PC-3 (cell line): ENCODE results near the gene MKRN2. TPM values are rescaled to one million over a fixed set of nuclear protein-coding genes. Genes with fewer than 3 reads are reported as not detected.

Experiments
- ATAC-seq: fragments of 200-7000 bp; cut with Tn5 transposase; 2 replicates; pipeline ENCODE4 v1.9.1; 2020; ENCODE audit warnings: mild to moderate bottlenecking, moderate library complexity
- BruUV-seq: library from RNA; stranded (reverse); fragments of 400-500 nt; replicated peaks from 2 replicates; lab custom pipeline; 2021; lab: Mats Ljungman, UMichigan
- CTCF ChIA-PET: fragments of 300-600 bp; sonication (Branson Sonifier 250); formaldehyde crosslinking; loops from one replicate; lab custom pipeline; 2022; ENCODE audit warnings: antibody characterized with exemption; lab: Charles Lee
- POLR2A ChIA-PET: fragments of 300-600 bp; sonication (Branson Sonifier 250); formaldehyde crosslinking; loops from one replicate; lab custom pipeline; 2022; ENCODE audit warnings: antibody characterized with exemption; ENCODE audit not compliant: unreplicated experiment; lab: Charles Lee
- DNase-seq: peaks from one replicate; pipeline ENCODE4 v3.0.0-alpha.2; 2015
- H2AFZ ChIP-seq: fragments of 300-600 bp; sonication (generic); 2 replicates; pipeline ENCODE4 v1.6.0; 2016; ENCODE audit warnings: antibody characterized with exemption, low read length
- H3F3A ChIP-seq: fragments of 300-600 bp; sonication (generic); one replicate; pipeline ENCODE4 v1.6.0; 2017; ENCODE audit warnings: antibody characterized with exemption, low read length, control low read depth, mild to moderate bottlenecking; ENCODE audit not compliant: unreplicated experiment
- H3K27ac ChIP-seq: fragments of 300-600 bp; sonication (generic); 2 replicates; pipeline ENCODE4 v1.5.1; 2016; ENCODE audit warnings: mild to moderate bottlenecking, low read length
- H3K27me3 ChIP-seq: fragments of 300-600 bp; sonication (generic); 2 replicates; pipeline ENCODE4 v1.6.1; 2016; ENCODE audit warnings: low read length, mixed read lengths
- H3K36me3 ChIP-seq: fragments of 300-600 bp; sonication (generic); 2 replicates; pipeline ENCODE4 v1.6.1; 2016; ENCODE audit warnings: low read depth, mixed run types, low read length, mixed read lengths
- H3K4me1 ChIP-seq: fragments of 300-600 bp; sonication (generic); 2 replicates; pipeline ENCODE4 v1.5.1; 2016; ENCODE audit warnings: low read length; ENCODE audit not compliant: insufficient read depth
- H3K4me2 ChIP-seq: fragments of 300-600 bp; sonication (generic); 2 replicates; pipeline ENCODE4 v1.6.0; 2016; ENCODE audit warnings: low read length
- H3K4me3 ChIP-seq: fragments of 300-600 bp; sonication (generic); 2 replicates; pipeline ENCODE4 v1.5.1; 2016; ENCODE audit warnings: mild to moderate bottlenecking, low read length, mixed read lengths
- H3K79me2 ChIP-seq: fragments of 300-600 bp; sonication (generic); 2 replicates; pipeline ENCODE4 v1.6.1; 2017; ENCODE audit warnings: low read length, mixed read lengths
- H3K9ac ChIP-seq: fragments of 300-600 bp; sonication (generic); 2 replicates; pipeline ENCODE4 v1.6.0; 2016; ENCODE audit warnings: mild to moderate bottlenecking, low read length
- H3K9me2 ChIP-seq: fragments of 300-600 bp; sonication (generic); replicated peaks from 2 replicates; pipeline ENCODE4 v1.6.1; 2016; ENCODE audit warnings: mixed run types, low read length, mixed read lengths
- H3K9me3 ChIP-seq: fragments of 300-600 bp; sonication (generic); 2 replicates; pipeline ENCODE4 v1.6.1; 2016; ENCODE audit warnings: low read length, mixed read lengths
- H4K20me1 ChIP-seq: fragments of 300-600 bp; sonication (generic); 2 replicates; pipeline ENCODE4 v1.6.1; 2016; ENCODE audit warnings: low read length, mixed read lengths
- EZH2 ChIP-seq: fragments of 300-600 bp; sonication (generic); IDR thresholded peaks from one replicate; pipeline ENCODE4 v1.6.1; 2017; ENCODE audit warnings: antibody characterized with exemption, mild to moderate bottlenecking, low read length; ENCODE audit not compliant: unreplicated experiment
- EZH2phosphoT487 ChIP-seq: fragments of 300-600 bp; sonication (generic); IDR thresholded peaks from 2 replicates; pipeline ENCODE4 v1.6.1; 2018; ENCODE audit warnings: mild to moderate bottlenecking, antibody characterized with exemption, low read length, borderline replicate concordance
- intact Hi-C: fragments of 100-400 bp; cut with micrococcal nuclease; formaldehyde crosslinking; loops from 2 replicates; pipeline ENCODE4 v1.9.0; 2023
- total RNA-seq: library from RNA; depleted of rRNA; stranded (reverse); fragments of >200 nt; gene quantifications from 2 replicates; pipeline ENCODE4 v1.2.3, GENCODE V29; 2014
- TF ChIP-seq, protein P1 (sequence below): fragments of 300-600 bp; sonication (generic); conservative IDR thresholded peaks from 2 replicates; pipeline ENCODE4 v1.5.1; 2017; ENCODE audit warnings: antibody characterized with exemption, low read depth, mild to moderate bottlenecking, low read length

MKRN2 gene
- total RNA-seq, 1 experiment from 2014 or later, result 45.8 TPM

DNA sequence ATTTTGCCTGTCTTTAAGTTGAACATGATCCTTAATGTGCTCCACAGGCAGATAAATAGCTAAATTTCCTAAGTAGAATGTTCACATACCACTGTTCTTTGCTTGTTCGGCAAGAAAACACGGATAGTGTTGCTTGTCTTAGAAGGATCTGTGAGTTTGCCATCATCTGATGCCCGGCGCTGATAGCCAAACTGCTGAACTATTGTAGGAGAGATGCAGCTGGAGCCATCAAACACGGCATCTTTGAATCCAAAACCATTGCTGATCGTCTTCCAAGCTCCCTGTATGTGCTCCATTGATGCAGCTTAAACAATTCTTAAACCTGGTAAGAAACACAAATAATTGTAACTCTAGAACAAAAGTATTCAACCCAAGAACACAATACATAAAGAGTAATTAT is 61.5 kb downstream of the MKRN2 start:
- no peak overlapping the region for H3K27ac ChIP-seq
- TF ChIP-seq, protein P1, sequence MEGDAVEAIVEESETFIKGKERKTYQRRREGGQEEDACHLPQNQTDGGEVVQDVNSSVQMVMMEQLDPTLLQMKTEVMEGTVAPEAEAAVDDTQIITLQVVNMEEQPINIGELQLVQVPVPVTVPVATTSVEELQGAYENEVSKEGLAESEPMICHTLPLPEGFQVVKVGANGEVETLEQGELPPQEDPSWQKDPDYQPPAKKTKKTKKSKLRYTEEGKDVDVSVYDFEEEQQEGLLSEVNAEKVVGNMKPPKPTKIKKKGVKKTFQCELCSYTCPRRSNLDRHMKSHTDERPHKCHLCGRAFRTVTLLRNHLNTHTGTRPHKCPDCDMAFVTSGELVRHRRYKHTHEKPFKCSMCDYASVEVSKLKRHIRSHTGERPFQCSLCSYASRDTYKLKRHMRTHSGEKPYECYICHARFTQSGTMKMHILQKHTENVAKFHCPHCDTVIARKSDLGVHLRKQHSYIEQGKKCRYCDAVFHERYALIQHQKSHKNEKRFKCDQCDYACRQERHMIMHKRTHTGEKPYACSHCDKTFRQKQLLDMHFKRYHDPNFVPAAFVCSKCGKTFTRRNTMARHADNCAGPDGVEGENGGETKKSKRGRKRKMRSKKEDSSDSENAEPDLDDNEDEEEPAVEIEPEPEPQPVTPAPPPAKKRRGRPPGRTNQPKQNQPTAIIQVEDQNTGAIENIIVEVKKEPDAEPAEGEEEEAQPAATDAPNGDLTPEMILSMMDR, result no peak
- TF ChIP-seq EZH2phosphoT487 (no peak), EZH2 (no peak)
- H3K27me3 ChIP-seq, result no peaks in the 10 kb centered on the region
- H3K9me2 ChIP-seq, result no peaks in the 10 kb centered on the region
- POLR2A ChIA-PET, result no interaction called here
- ATAC-seq (no peak), DNase-seq (no peak)
- no peaks in the 10 kb centered on the region for H3K4me1 ChIP-seq
- peaks cover 30% of the 10 kb centered on the region for H4K20me1 ChIP-seq
- intact Hi-C loops, result no loop called here
- no peak overlapping the region for H3K4me3 ChIP-seq
- CTCF ChIA-PET, result no interaction called here
- no peak overlapping the region for H2AFZ ChIP-seq
- no TSS peak for BruUV-seq
- no peak overlapping the region for H3K9ac ChIP-seq
- peaks cover 32% of the 10 kb centered on the region for H3K36me3 ChIP-seq
- H3K79me2 ChIP-seq, result peaks cover 72% of the 10 kb centered on the region
- H3F3A ChIP-seq, result peaks cover 3% of the 10 kb centered on the region
- no peak overlapping the region for H3K4me2 ChIP-seq
- no peaks in the 10 kb centered on the region for H3K9me3 ChIP-seq

DNA sequence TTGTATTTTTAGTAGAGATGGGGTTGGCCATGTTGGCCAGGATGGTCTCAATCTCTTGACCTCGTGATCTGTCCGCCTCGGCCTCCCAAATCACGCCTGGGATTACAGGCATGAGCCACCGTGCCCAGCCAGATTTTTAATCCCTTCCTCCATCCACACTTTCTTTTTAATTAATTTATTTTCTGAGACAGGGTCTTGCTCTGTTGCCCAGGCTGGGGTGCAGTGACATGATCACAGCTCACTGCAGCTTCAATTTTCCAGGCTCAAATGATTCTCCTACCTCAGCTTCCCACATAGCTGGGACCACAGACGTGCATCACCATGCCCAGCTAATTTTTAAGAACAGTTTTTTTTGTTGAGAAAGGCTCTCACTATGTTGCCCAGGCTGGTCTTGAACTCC is 63.4 kb downstream of the MKRN2 start:
- Histone ChIP-seq H3K4me1 (no peaks in the 10 kb centered on the region), H3K4me2 (no peak overlapping the region), H3K27ac (no peak overlapping the region), H3K9me3 (no peaks in the 10 kb centered on the region), H3K79me2 (peaks cover 77% of the 10 kb centered on the region), H4K20me1 (peaks cover 34% of the 10 kb centered on the region), H3K36me3 (peaks cover 26% of the 10 kb centered on the region), H3K27me3 (no peaks in the 10 kb centered on the region), H3K9me2 (no peaks in the 10 kb centered on the region), H3K9ac (no peak overlapping the region), H3K4me3 (no peak overlapping the region), H3F3A (peaks cover 3% of the 10 kb centered on the region), H2AFZ (no peak overlapping the region)
- ChIA-PET POLR2A (no interaction called here), CTCF (no interaction called here)
- ATAC-seq (no peak), DNase-seq (no peak)
- intact Hi-C loops, result no loop called here
- no peak for TF ChIP-seq EZH2
- TF ChIP-seq, protein P1, result no peak
- no peak for TF ChIP-seq EZH2phosphoT487
- no TSS peak for BruUV-seq

DNA sequence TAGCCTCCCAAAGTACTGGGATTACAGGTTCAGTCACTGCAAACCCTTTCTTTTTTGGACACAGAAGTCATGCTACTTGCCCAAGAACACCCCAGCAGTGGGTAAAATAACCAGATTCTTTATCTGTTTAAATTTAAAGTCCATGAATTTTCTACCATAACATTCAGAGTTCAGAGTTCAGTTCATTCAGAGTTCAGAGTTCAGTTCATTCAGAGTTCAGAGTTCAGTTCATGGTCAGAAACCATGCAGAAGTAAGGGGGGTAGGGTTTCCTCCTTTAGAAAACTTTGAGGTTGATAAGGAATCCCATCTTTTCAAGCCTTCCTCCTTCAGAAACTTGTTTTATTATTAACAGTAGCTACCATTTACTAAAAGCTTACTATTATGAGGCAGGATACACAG is 63.8 kb downstream of the MKRN2 start:
- Histone ChIP-seq H3K9me3 (no peaks in the 10 kb centered on the region), H3F3A (peaks cover 3% of the 10 kb centered on the region), H3K79me2 (peaks cover 78% of the 10 kb centered on the region), H2AFZ (no peak overlapping the region), H3K4me3 (no peak overlapping the region), H3K9me2 (no peaks in the 10 kb centered on the region), H4K20me1 (peaks cover 35% of the 10 kb centered on the region), H3K27ac (no peak overlapping the region), H3K27me3 (no peaks in the 10 kb centered on the region), H3K4me1 (no peaks in the 10 kb centered on the region), H3K9ac (no peak overlapping the region), H3K36me3 (peaks cover 24% of the 10 kb centered on the region), H3K4me2 (no peak overlapping the region)
- no peak for ATAC-seq
- ChIA-PET POLR2A (no interaction called here), CTCF (no interaction called here)
- intact Hi-C loops, result no loop called here
- no peak for DNase-seq
- TF ChIP-seq EZH2phosphoT487 (no peak), EZH2 (no peak)
- TF ChIP-seq, protein P1, result no peak
- BruUV-seq, result no TSS peak
